Measurements from ENCODE around the gene GPR148.

Gene GPR148

GRCh38 chr2:130778781-130779180 lies 49.9 kb downstream of the GPR148 start:
- no peak for DNase-seq
